OCI-LY3 (cell line): ENCODE data around the gene C8B.

Experiments
- EZH2phosphoT487 ChIP-seq: fragments of 200-600 bp; shearing (Covaris generic); IDR thresholded peaks from 2 replicates; pipeline ENCODE4 v1.6.1; 2018; ENCODE audit warnings: antibody characterized with exemption, mixed run types, low read depth
- TF ChIP-seq, protein P1 (sequence below): fragments of 200-600, 300-600 bp; sonication (generic); IDR thresholded peaks from 2 replicates; pipeline ENCODE4 v1.5.1; 2014; ENCODE audit warnings: antibody characterized with exemption, low read length, low read depth

DNA sequence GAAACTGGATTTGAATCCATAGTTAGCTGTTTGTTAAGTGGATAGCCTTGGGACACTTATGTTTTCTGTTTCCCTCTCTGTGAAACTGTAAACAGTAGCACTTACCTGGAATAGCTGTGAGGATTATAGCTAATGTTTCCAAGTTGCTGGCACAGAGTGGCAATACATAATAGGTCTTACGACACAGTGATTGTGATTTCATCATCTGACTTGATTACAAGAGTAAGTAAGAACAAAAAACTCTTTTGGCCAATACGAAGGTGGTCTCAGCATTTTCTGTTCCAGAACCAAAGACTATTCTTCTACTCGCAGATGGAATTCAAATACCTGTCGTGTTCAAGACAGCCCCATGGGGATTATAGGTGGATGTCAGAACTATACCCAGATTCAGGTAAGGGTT, 2.1 kb downstream of the C8B start:
- TF ChIP-seq, protein P1, sequence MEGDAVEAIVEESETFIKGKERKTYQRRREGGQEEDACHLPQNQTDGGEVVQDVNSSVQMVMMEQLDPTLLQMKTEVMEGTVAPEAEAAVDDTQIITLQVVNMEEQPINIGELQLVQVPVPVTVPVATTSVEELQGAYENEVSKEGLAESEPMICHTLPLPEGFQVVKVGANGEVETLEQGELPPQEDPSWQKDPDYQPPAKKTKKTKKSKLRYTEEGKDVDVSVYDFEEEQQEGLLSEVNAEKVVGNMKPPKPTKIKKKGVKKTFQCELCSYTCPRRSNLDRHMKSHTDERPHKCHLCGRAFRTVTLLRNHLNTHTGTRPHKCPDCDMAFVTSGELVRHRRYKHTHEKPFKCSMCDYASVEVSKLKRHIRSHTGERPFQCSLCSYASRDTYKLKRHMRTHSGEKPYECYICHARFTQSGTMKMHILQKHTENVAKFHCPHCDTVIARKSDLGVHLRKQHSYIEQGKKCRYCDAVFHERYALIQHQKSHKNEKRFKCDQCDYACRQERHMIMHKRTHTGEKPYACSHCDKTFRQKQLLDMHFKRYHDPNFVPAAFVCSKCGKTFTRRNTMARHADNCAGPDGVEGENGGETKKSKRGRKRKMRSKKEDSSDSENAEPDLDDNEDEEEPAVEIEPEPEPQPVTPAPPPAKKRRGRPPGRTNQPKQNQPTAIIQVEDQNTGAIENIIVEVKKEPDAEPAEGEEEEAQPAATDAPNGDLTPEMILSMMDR, result no peak
- TF ChIP-seq EZH2phosphoT487, result no peak
